HEK293 (cell line): Measurements from ENCODE around the gene GPR83.

Experiments used
- CTCF ChIP-seq: fragments of 450-650 bp; formaldehyde crosslinking; IDR thresholded peaks from 2 replicates; pipeline ENCODE4 v1.5.1; 2016; ENCODE audit warnings: missing biosample characterization, missing genetic modification characterization
- KLF10 ChIP-seq: fragments of 450-650 bp; IDR thresholded peaks from 2 replicates; pipeline ENCODE4 v1.5.1; 2018; ENCODE audit warnings: missing biosample characterization, mild to moderate bottlenecking, missing genetic modification characterization
- SALL2 ChIP-seq: fragments of 450-650 bp; formaldehyde crosslinking; IDR thresholded peaks from 2 replicates; pipeline ENCODE4 v1.5.0; 2017; ENCODE audit warnings: missing biosample characterization, mild to moderate bottlenecking, missing genetic modification characterization, borderline replicate concordance
- YY2 ChIP-seq: fragments of 450-650 bp; formaldehyde crosslinking; IDR thresholded peaks from 2 replicates; pipeline ENCODE4 v1.5.1; 2016; ENCODE audit warnings: missing biosample characterization, missing genetic modification characterization

GRCh38 chr11:94450048-94450447, 48.8 kb upstream of the GPR83 start:
- TF ChIP-seq CTCF (tag by site-specific recombination) (no peak), SALL2 (tag by site-specific recombination) (no peak), KLF10 (no peak), YY2 (tag by site-specific recombination) (no peak)
